ENCODE data around the gene MAMDC4.

DNA sequence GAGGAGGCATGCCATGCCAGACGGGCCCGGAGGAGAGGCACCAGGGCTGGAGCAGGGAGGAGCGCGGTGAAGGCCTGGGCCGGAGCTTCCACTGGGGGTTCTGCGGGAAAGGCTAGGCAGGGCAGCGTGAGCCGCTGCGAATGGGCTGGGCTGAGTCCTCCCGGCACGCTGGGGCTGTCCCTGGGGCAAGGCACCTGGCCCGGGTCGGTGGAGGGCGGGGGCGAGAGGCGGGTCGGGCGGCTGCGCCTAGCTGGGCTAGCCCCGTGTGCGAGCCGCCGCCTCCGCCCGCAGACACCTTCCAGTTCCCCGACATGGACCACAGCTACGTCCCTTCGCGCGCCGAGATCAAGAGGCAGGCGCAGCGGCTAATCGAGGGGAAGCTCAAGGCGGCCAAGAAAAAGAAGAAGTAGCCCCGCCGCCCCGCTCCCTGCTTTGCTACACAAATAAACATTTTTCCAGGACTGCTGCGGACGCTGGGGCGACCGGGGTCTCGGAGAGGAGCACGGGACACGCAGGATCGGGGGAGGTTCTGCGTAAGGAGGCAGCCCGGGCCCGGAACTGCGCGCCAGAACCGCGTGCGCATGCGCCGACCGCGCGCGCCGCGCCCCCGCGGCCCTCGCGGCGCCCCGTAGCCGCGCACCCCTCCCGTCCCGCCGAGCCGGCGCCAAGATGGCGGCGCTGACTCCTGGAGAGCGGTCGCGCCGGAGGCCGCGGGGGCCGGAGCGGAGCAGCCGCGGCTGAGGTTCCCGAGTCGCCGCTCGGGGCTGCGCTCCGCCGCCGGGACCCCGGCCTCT lies 44.7 kb upstream of the MAMDC4 start, which contains the start of gene RABL6:
- TF ChIP-seq, protein P1, sequence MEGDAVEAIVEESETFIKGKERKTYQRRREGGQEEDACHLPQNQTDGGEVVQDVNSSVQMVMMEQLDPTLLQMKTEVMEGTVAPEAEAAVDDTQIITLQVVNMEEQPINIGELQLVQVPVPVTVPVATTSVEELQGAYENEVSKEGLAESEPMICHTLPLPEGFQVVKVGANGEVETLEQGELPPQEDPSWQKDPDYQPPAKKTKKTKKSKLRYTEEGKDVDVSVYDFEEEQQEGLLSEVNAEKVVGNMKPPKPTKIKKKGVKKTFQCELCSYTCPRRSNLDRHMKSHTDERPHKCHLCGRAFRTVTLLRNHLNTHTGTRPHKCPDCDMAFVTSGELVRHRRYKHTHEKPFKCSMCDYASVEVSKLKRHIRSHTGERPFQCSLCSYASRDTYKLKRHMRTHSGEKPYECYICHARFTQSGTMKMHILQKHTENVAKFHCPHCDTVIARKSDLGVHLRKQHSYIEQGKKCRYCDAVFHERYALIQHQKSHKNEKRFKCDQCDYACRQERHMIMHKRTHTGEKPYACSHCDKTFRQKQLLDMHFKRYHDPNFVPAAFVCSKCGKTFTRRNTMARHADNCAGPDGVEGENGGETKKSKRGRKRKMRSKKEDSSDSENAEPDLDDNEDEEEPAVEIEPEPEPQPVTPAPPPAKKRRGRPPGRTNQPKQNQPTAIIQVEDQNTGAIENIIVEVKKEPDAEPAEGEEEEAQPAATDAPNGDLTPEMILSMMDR (IDR thresholded peaks at IDR 0.05; ENCODE audit: insufficient read depth, low read depth, low read length), result no peak
- no peak for TF ChIP-seq EZH2 (IDR thresholded peaks at IDR 0.05; ENCODE audit: insufficient read depth, low read length)
